HCT116 (cell line): ENCODE measurements around the gene SEMA4C. TPM values are rescaled to one million over a fixed set of nuclear protein-coding genes. Genes with fewer than 3 reads are reported as not detected.

Experiments used
- ATAC-seq: fragments of 200-7000 bp; cut with Tn5 transposase; 2 replicates; pipeline ENCODE4 v1.9.1; 2020; ENCODE audit warnings: mild to moderate bottlenecking, moderate library complexity
- BruUV-seq: library from RNA; stranded (reverse); fragments of 400-500 nt; replicated peaks from 2 replicates; lab custom pipeline; 2021; lab: Mats Ljungman, UMichigan
- CTCF ChIA-PET: fragments of 300-600 bp; sonication (Branson Sonifier 250); formaldehyde crosslinking; loops from one replicate; lab custom pipeline; 2021; ENCODE audit warnings: antibody characterized with exemption; lab: Charles Lee
- POLR2A ChIA-PET: fragments of 300-600, 350-600 bp; sonication (Branson Sonifier 250); formaldehyde crosslinking; loops from one replicate; lab custom pipeline; 2021; ENCODE audit warnings: antibody characterized with exemption; lab: Charles Lee
- RAD21 ChIA-PET, 2 experiments: fragments of 300-600 bp; sonication (Branson Sonifier 250); formaldehyde crosslinking; loops; one replicate each; lab custom pipeline; 2023; ENCODE audit warnings: low total read pairs in 2 of 2; ENCODE audit not compliant: uncharacterized antibody in 2 of 2, unreplicated experiment in 2 of 2, low non-redundant PET in 1 of 2; lab: Charles Lee
- DNase-seq: peaks from one replicate; pipeline ENCODE4 v3.0.0-alpha.2; 2010; ENCODE audit warnings: low read depth, low spot score
- H2AFZ ChIP-seq: fragments of 200-600 bp; shearing (Covaris generic), sonication (generic); 2 replicates; pipeline ENCODE4 v1.6.1; 2017; ENCODE audit warnings: low read depth, mixed run types, mixed read lengths, antibody characterized with exemption, low read length; ENCODE audit not compliant: poor library complexity, severe bottlenecking
- H3K27ac ChIP-seq: 2 replicates; pipeline ENCODE4 v1.5.1; 2012; ENCODE audit warnings: low read depth, low read length
- H3K27me3 ChIP-seq: fragments of 200-600 bp; sonication (generic); 2 replicates; pipeline ENCODE4 v1.6.1; 2016; ENCODE audit warnings: mixed run types, low read length, mixed read lengths; ENCODE audit not compliant: insufficient read depth
- H3K36me3 ChIP-seq, 2 experiments: fragments of 200-500 bp in 1 of 2; fragments of 200-600 bp in 1 of 2; sonication (Bioruptor generic) in 1 of 2; sonication (generic) in 1 of 2; 2 replicates each; pipeline versions ENCODE4 v1.5.1 to v1.6.1; 2014 to 2016; ENCODE audit warnings: low read length in 2 of 2, inconsistent platforms in 1 of 2, mixed read lengths in 1 of 2, mixed run types in 1 of 2; ENCODE audit not compliant: insufficient read depth in 2 of 2, control insufficient read depth in 1 of 2
- H3K4me1 ChIP-seq, 2 experiments: fragments of 200-600 bp in 1 of 2; sonication (generic) in 1 of 2; 2 replicates each; pipeline versions ENCODE4 v1.5.1 to v1.6.1; 2012 to 2017; ENCODE audit warnings: low read length in 2 of 2, inconsistent platforms in 1 of 2, mild to moderate bottlenecking in 1 of 2, mixed read lengths in 1 of 2, mixed run types in 1 of 2, moderate library complexity in 1 of 2; ENCODE audit not compliant: insufficient read depth in 2 of 2, control insufficient read depth in 1 of 2
- H3K4me2 ChIP-seq: fragments of 200-600 bp; sonication (generic); 2 replicates; pipeline ENCODE4 v1.6.1; 2017; ENCODE audit warnings: mixed run types, low read length, mixed read lengths
- H3K4me3 ChIP-seq, 2 experiments: fragments of 200-600 bp in 1 of 2; sonication (generic) in 1 of 2; replicated peaks in 1 of 2; 2 replicates each; pipeline ENCODE4 v1.5.1; 2011 to 2016; ENCODE audit warnings: low read length in 2 of 2, control low read depth in 1 of 2, low read depth in 1 of 2, mild to moderate bottlenecking in 1 of 2, mixed read lengths in 1 of 2, mixed run types in 1 of 2
- H3K79me2 ChIP-seq: fragments of 200-600 bp; sonication (generic); 2 replicates; pipeline ENCODE4 v1.6.1; 2017; ENCODE audit warnings: mild to moderate bottlenecking, mixed run types, low read length, moderate library complexity, mixed read lengths; ENCODE audit not compliant: insufficient read depth
- H3K9ac ChIP-seq: fragments of 200-600 bp; sonication (generic); 2 replicates; pipeline ENCODE4 v1.6.1; 2016; ENCODE audit warnings: low read length, mixed read lengths
- H3K9me2 ChIP-seq: fragments of 200-600 bp; sonication (generic), shearing (Covaris generic); 2 replicates; pipeline ENCODE4 v1.6.1; 2017; ENCODE audit warnings: mixed run types, mild to moderate bottlenecking, moderate library complexity; ENCODE audit not compliant: insufficient read depth
- H3K9me3 ChIP-seq, 2 experiments: fragments of 200-500 bp in 1 of 2; fragments of 200-600 bp in 1 of 2; sonication (Bioruptor generic) in 1 of 2; sonication (generic) in 1 of 2; 2 replicates each; pipeline ENCODE4 v1.6.1; 2014 to 2017; ENCODE audit warnings: low read length in 2 of 2, mixed read lengths in 2 of 2, inconsistent platforms in 1 of 2, low read depth in 1 of 2, mild to moderate bottlenecking in 1 of 2, mixed run types in 1 of 2, moderate library complexity in 1 of 2; ENCODE audit not compliant: control insufficient read depth in 1 of 2, insufficient read depth in 1 of 2
- H4K20me1 ChIP-seq: fragments of 200-600 bp; sonication (generic), shearing (Covaris generic); 2 replicates; pipeline ENCODE4 v1.6.1; 2017; ENCODE audit warnings: mixed run types, mild to moderate bottlenecking, moderate library complexity; ENCODE audit not compliant: insufficient read depth
- ATF3 ChIP-seq: IDR thresholded peaks from 2 replicates; pipeline ENCODE4 v1.6.1; 2012
- CBX3 ChIP-seq: IDR thresholded peaks from 2 replicates; pipeline ENCODE4 v1.6.1; 2012; ENCODE audit warnings: low read depth
- CEBPB ChIP-seq: IDR thresholded peaks from 2 replicates; pipeline ENCODE4 v1.6.1; 2012; ENCODE audit warnings: low read depth
- CTCF ChIP-seq, 3 experiments: fragments of 200-600 bp in 1 of 3; sonication (generic) in 1 of 3; IDR thresholded peaks in 2 of 3; conservative IDR thresholded peaks in 1 of 3; 2 replicates each; pipeline ENCODE4 v1.5.1; 2012 to 2017; ENCODE audit warnings: low read depth in 2 of 3, low read length in 2 of 3, antibody characterized with exemption in 1 of 3, borderline replicate concordance in 1 of 3, control low read depth in 1 of 3, mild to moderate bottlenecking in 1 of 3, mixed read lengths in 1 of 3, mixed run types in 1 of 3, moderate library complexity in 1 of 3; ENCODE audit not compliant: insufficient read depth in 1 of 3
- EGR1 ChIP-seq: IDR thresholded peaks from 2 replicates; pipeline ENCODE4 v1.6.1; 2012; ENCODE audit warnings: low read depth
- FOSL1 ChIP-seq: IDR thresholded peaks from 2 replicates; pipeline ENCODE4 v1.6.1; 2012; ENCODE audit warnings: low read depth
- MAX ChIP-seq: IDR thresholded peaks from 2 replicates; pipeline ENCODE4 v1.6.1; 2012
- RAD21 ChIP-seq: IDR thresholded peaks from 2 replicates; pipeline ENCODE4 v1.6.1; 2012; ENCODE audit warnings: low read depth, mild to moderate bottlenecking
- REST ChIP-seq: IDR thresholded peaks from 2 replicates; pipeline ENCODE4 v1.6.1; 2012; ENCODE audit warnings: low read depth
- SIN3A ChIP-seq: IDR thresholded peaks from 2 replicates; pipeline ENCODE4 v1.6.1; 2012; ENCODE audit warnings: low read depth
- SP1 ChIP-seq: IDR thresholded peaks from 2 replicates; pipeline ENCODE4 v1.6.1; 2012; ENCODE audit warnings: low read depth
- SRF ChIP-seq: IDR thresholded peaks from 2 replicates; pipeline ENCODE4 v1.6.1; 2012; ENCODE audit warnings: low read depth
- TCF7L2 ChIP-seq: IDR thresholded peaks from 2 replicates; pipeline ENCODE4 v1.7.0; 2011; ENCODE audit warnings: borderline replicate concordance, inconsistent platforms; ENCODE audit not compliant: insufficient read depth, insufficient read length; ENCODE audit errors: extremely low read depth
- YY1 ChIP-seq: IDR thresholded peaks from 2 replicates; pipeline ENCODE4 v1.6.1; 2011; ENCODE audit warnings: low read length, low read depth, moderate library complexity, mild to moderate bottlenecking; ENCODE audit not compliant: insufficient replicate concordance; ENCODE audit errors: extremely low read depth
- ZBTB33 ChIP-seq: IDR thresholded peaks from 2 replicates; pipeline ENCODE4 v1.6.1; 2011; ENCODE audit warnings: mild to moderate bottlenecking, low read length, moderate library complexity; ENCODE audit not compliant: insufficient replicate concordance; ENCODE audit errors: extremely low read depth
- intact Hi-C: fragments of 100-400 bp; cut with micrococcal nuclease; formaldehyde crosslinking; loops from 2 replicates; pipeline ENCODE4 v1.10.0; 2022
- total RNA-seq: library from RNA; stranded (reverse); gene quantifications from one replicate; pipeline ENCODE4 v1.2.1, GENCODE V29; 2021; ENCODE audit not compliant: unreplicated experiment

The SEMA4C gene
- total RNA-seq, 1 experiment from 2014 or later = 25.4 TPM

- no peaks in the 10 kb centered on the region for H3K9me2 ChIP-seq
- ChIA-PET RAD21 (no interaction called here), POLR2A (no interaction called here), CTCF (no interaction called here)
- intact Hi-C loops = no loop called here
- no peaks in the 10 kb centered on the region for H3K36me3 ChIP-seq
- H3K27me3 ChIP-seq = no peaks in the 10 kb centered on the region
- H2AFZ ChIP-seq = no peak overlapping the region
- no peaks in the 10 kb centered on the region for H3K9me3 ChIP-seq
- no peak overlapping the region for H3K9ac ChIP-seq
- TF ChIP-seq CTCF (IDR thresholded peaks at IDR 0.05 in 2 of 3, conservative IDR thresholded peaks at IDR 0.05 in 1 of 3; ENCODE audit: borderline replicate concordance in 1 of 3, insufficient read depth in 1 of 3, low read depth in 2 of 3, low read length in 2 of 3) = no peak
- TF ChIP-seq TCF7L2 = no peak
- no peak for TF ChIP-seq SP1
- no peak for TF ChIP-seq EGR1
- TF ChIP-seq SIN3A = no peak
- TF ChIP-seq YY1 = no peak
- no peak for TF ChIP-seq MAX
- no peak for TF ChIP-seq ZBTB33
- TF ChIP-seq REST = no peak
- no peak for TF ChIP-seq RAD21
- TF ChIP-seq FOSL1 = no peak
- TF ChIP-seq CEBPB = no peak
- TF ChIP-seq ATF3 = no peak
- TF ChIP-seq SRF = no peak
- TF ChIP-seq CBX3 = no peak
- DNase-seq = no peak
- no peak overlapping the region for H3K4me3 ChIP-seq
- H3K79me2 ChIP-seq = no peaks in the 10 kb centered on the region
- ATAC-seq = no peak
- no peak overlapping the region for H3K4me2 ChIP-seq
- no peaks in the 10 kb centered on the region for H4K20me1 ChIP-seq
- no TSS peak for BruUV-seq
- no peak overlapping the region for H3K27ac ChIP-seq
- peaks cover 0 to 8% of the 10 kb centered on the region in 2 experiments; a peak in 1 of 4 replicates for H3K4me1 ChIP-seq
These were observed 13.4 kb upstream of the SEMA4C start for GRCh38 chr2:96883306-96883705.
